HG03060 (cell line): ENCODE measurements around the gene CNPY4.

Experiments
- ATAC-seq: cut with Tn5 transposase; IDR thresholded peaks from one replicate; pipeline ENCODE4 v1.9.1; 2021; ENCODE audit warnings: low read depth, moderate number of reproducible peaks; ENCODE audit not compliant: unreplicated experiment

CNPY4 gene

GRCh38 chr7:100163006-100163531, 43.6 kb downstream of the CNPY4 start:
- ATAC-seq, result no peak

DNA sequence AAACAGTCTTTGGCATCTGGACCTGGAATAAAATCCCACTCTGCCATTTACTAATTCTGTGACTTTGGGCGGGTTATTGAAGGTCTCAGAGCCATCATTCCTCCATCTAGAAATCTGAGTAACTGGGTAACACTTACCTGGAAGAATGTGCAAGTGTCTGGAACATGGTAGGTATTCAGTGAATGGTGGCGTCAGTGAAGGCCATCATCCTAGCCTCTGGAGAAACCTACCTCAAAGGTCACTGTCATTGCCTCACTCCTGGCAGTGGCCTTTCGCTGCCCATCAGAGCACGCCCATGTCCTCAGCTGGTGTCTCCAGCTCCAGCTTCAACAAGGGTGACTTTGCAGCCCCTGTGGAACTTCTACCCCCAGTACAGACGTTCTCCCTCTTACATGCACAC, 44.4 kb downstream of the CNPY4 start:
- ATAC-seq, result no peak

- no peak for ATAC-seq
Observed at GRCh38 chr7:100166317-100166940, 47.0 kb downstream of the CNPY4 start.

DNA sequence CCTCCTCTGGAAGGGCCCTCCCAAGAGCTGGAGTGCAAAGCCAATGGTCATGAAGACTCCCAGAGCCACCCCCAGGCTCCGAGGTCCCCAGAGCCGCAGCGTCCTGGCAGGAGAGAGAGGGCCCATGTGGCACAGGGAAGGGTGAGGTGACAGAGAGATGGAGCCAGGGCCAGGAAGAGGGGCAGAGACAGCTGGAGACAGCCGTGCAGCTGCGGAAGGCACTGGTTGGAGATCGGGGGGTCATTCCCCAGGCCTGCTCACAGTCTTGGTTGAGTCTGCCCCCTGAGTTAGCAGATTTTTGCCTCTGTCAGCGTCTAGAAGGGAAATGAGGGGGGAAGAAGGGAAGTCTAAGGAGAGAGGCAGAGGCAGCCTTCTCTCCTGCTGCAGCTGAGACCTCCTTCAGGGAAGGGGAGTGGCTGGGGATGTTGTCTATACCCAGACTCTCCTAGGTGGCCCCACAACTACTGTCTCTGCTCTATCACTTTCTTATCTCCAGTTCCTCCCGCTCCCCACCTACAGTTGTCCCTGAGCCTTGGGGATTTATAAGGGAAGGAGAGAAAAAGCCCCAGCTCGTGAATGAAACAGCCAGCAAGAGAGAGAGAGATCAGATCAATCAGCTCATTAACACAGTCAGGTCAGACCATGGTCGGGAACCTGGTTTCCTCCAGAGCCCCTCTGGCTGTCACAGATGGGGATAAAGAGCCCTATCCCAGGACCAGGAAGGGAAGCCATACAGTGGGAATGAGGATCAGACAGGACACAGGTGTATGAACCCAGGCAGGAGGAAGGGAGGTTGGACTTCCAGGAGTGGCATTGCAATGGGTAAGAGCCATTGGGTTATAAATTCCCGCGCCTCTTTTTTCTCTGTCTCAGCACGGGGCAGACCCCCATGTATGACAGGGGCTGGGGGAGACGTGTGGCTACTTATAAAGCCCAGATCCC, 47.8 kb downstream of the CNPY4 start:
- ATAC-seq, result no peak

DNA sequence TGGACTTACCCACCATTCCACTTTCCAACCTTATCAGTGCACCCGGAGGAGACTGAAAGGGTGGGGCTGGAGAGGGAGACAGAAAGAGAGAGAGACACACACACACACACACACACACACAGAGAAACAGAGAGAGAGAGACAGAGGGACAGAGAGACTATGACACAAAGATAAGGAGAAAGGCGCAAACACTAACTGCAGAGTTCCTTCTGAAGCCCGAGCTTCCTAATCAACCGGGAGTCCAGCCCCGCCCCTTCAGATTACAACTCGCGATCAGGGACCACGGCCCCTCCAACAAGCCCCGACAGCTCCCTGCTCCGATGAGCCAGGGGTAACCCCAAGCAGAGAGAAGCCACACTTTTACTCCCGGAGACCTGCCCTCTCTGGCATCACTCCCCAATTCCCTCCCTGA, 48.5 kb downstream of the CNPY4 start:
- ATAC-seq, result no peak

GRCh38 chr7:100169147-100169850, 49.9 kb downstream of the CNPY4 start:
- ATAC-seq, result no peak

DNA sequence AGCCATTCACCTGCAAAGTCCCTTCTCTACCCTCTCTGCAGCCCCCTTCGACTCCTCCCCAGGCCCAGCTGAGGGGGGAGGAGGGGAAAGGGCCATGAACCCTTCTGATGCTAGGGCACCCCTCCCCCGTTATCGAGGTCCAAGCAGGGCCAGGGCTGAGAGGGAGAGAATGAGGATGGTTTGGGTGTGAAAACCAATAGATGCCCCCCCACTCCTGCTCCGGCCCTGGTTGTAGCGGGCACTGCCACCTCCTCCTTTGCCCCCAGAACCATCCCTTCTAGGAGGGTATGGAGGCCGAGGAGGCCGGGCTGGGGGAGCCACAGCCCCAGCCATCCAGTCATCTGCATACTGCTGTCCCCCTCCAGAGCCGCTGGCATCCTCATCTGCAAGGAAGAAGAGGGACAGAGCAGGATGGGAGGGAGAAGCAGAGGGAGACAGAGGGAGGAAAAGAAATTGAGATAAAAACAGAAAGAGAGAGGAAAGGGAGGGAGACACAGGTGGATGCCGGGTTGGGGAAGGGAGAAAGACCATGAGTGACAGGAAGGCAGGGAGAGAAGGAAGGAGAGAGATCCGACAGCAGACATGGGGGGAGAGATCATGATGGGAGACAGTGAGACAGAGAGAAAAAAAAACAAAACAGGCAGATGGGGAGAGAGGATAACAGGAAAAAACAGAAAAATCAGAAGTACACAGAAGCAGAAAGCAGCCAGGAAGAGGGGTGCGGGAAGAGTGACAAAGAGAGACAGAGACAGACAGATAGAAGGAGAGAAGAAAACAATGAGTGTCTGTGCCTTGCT, 50.9 kb downstream of the CNPY4 start:
- no peak for ATAC-seq

- ATAC-seq, result no peak
Observed at GRCh38 chr7:100171087-100171681, 51.8 kb downstream of the CNPY4 start.

DNA sequence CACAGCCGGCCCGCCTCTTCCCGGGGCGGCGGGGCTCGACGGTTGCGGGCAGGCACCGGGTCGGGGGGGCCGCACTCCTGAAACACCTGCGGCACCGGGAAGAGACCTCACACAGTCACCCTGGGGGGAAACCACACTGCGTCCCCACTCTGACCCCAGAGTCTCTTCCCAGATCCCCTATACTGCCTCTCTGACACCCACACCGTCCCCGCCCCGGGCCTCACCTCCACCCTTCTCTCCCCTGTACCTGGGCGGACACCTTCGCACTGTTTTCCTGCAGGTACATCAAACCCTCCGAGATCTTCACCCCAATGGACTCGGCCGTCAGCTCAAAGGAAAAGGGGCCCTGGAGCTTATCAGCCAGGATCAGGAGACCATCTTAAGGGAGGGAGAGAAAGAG, 52.4 kb downstream of the CNPY4 start:
- ATAC-seq, result no peak

DNA sequence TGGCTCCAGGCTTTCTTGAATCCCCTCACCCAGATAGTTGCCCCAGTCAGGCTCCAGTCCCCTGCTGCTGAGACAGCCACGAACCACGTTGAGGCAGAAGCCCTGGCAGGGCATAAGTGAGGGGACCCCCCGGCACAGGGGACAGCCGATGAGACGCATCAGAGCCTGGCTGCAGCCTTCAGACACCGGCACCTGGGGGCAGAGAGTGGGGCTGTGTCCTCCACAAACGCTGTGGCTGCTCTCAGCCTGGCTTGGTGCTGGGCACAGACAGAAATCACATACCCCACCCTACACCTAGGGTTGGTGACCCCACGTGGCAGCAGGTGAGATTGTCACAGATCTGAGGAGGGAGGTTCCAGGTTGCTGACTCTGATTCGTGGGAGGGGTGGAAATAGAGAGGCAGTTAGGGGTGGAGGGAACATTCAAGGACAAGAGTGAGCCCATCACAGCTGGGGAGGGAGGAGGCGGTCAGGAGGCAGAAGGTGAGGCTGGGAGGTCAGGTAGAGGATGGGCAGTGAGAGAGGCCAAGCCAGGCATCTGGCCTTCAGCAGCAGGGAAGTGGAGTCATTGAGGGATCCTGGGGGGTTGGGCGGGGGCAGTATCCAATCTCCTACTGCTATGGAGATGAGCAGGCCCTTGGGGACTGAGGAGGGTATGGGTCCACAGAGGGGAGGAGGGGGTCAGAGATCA, 54.5 kb downstream of the CNPY4 start:
- ATAC-seq, result no peak

DNA sequence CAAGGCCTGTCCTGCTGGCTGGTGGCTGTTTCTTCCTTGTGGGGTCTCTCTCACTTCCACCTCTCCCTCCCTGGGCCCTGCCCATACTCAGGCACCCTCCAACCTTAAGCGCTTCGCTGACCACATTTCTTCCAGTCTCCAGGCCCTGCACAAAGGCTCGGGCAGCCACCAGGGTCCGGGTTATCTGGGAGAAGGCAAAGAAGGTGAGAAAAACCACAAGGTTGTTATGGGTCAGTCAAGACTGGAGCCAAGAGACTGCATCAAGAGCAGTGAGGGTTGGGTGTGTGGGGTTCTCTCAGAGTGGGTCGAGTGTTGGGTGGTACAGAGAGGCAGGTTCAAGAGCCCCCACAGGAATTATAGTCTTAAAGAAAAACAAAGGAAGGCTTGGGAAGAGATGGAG, 55.1 kb downstream of the CNPY4 start:
- no peak for ATAC-seq
